Breast epithelium (tissue), 4 donors: ENCODE data around the gene LDLRAD4. TPM values are rescaled to one million over a fixed set of nuclear protein-coding genes. Genes with fewer than 3 reads are reported as not detected.

ENCODE experiments used
- DNase-seq, 2 donors: peaks; one replicate each; pipeline ENCODE4 v3.0.0-alpha.2; 2019; ENCODE audit warnings: low spot score in 2 of 2
- H3K27ac ChIP-seq, 2 donors: fragments of 200-600 bp; sonication (generic) in 1 of 2; one replicate each; pipeline ENCODE4 v1.5.1; 2016 to 2019; ENCODE audit warnings: mild to moderate bottlenecking in 1 of 2
- H3K27me3 ChIP-seq, 2 donors: fragments of 200-600 bp; sonication (generic) in 1 of 2; one replicate each; pipeline versions ENCODE4 v1.5.1 to v1.6.0; 2017 to 2019; ENCODE audit warnings: control low read depth in 1 of 2, mild to moderate bottlenecking in 1 of 2
- H3K36me3 ChIP-seq: fragments of 200-600 bp; one replicate; pipeline ENCODE4 v1.5.1; 2019
- H3K4me1 ChIP-seq, 2 donors: fragments of 200-600 bp; sonication (generic); one replicate each; pipeline ENCODE4 v1.5.1; 2016 to 2019; ENCODE audit warnings: control low read depth in 1 of 2
- H3K4me3 ChIP-seq, 3 donors: fragments of 200-600 bp; sonication (generic); 1 replicate in 2 of 3; 2 replicates in 1 of 3; pipeline ENCODE4 v1.5.1; 2016 to 2019; ENCODE audit warnings: mild to moderate bottlenecking in 3 of 3, moderate library complexity in 2 of 3
- H3K9me3 ChIP-seq, 2 donors: fragments of 200-600 bp; sonication (generic) in 1 of 2; one replicate each; pipeline ENCODE4 v1.5.1; 2016 to 2019; ENCODE audit warnings: control low read depth in 1 of 2
- CTCF ChIP-seq, 3 donors: fragments of 450-650 bp; IDR thresholded peaks; one replicate each; pipeline ENCODE4 v1.5.1; 2016 to 2017; ENCODE audit warnings: antibody characterized with exemption in 3 of 3, mild to moderate bottlenecking in 3 of 3, moderate library complexity in 3 of 3
- POLR2A ChIP-seq: fragments of 450-650 bp; IDR thresholded peaks from one replicate; pipeline ENCODE4 v1.6.1; 2016; ENCODE audit warnings: antibody characterized with exemption, mild to moderate bottlenecking, moderate library complexity
- POLR2AphosphoS5 ChIP-seq, 3 donors: sonication (generic); formaldehyde crosslinking; IDR thresholded peaks; one replicate each; pipeline ENCODE4 v1.6.1; 2017; ENCODE audit warnings: antibody characterized with exemption in 3 of 3
- intact Hi-C: fragments of 100-400 bp; cut with DNase I; formaldehyde crosslinking; loops from one replicate; pipeline ENCODE4 v1.15.1; 2023; ENCODE audit warnings: low total_unique reads
- total RNA-seq, 3 donors: library from RNA; depleted of rRNA; stranded (reverse); fragments of >200 nt; gene quantifications; one replicate each; pipeline ENCODE4 v1.1.0, GENCODE V29; 2016

The LDLRAD4 gene
- total RNA-seq, 3 donors from 2014 or later: 28.5 to 94.3 (median 42.9) TPM

GRCh38 chr18:13573750-13574149, 355.2 kb downstream of the LDLRAD4 start:
- Histone ChIP-seq H3K4me3 (no peak overlapping the region), H3K27ac (no peak overlapping the region), H3K27me3 (no peaks in the 10 kb centered on the region), H3K4me1 (no peaks in the 10 kb centered on the region), H3K9me3 (no peaks in the 10 kb centered on the region), H3K36me3 (no peaks in the 10 kb centered on the region)
- intact Hi-C loops: no loop called here
- DNase-seq: no peak
- TF ChIP-seq POLR2A: no peak
- no peak for TF ChIP-seq POLR2AphosphoS5 (IDR thresholded peaks at IDR 0.05)
- TF ChIP-seq CTCF (IDR thresholded peaks at IDR 0.05): no peak

- intact Hi-C loops: no loop called here
- H3K27ac ChIP-seq: peak overlapping the region in 1 of 2 donors; percentile 61
Measured at GRCh38 chr18:13574355-13574754, 355.8 kb downstream of the LDLRAD4 start.

GRCh38 chr18:13574761-13575160, 356.2 kb downstream of the LDLRAD4 start:
- no peaks in the 10 kb centered on the region for H3K27me3 ChIP-seq
- H3K4me1 ChIP-seq: no peaks in the 10 kb centered on the region
- H3K36me3 ChIP-seq: no peaks in the 10 kb centered on the region
- H3K4me3 ChIP-seq: no peak overlapping the region
- no peak for DNase-seq
- intact Hi-C loops: no loop called here
- H3K27ac ChIP-seq: peak overlapping the region in 1 of 2 donors; percentile 61
- no peak for TF ChIP-seq POLR2AphosphoS5 (IDR thresholded peaks at IDR 0.05)
- no peak for TF ChIP-seq CTCF (IDR thresholded peaks at IDR 0.05)
- no peaks in the 10 kb centered on the region for H3K9me3 ChIP-seq

More at GRCh38 chr18:13574355-13574754, 355.8 kb downstream of the LDLRAD4 start:
- no peaks in the 10 kb centered on the region for H3K9me3 ChIP-seq
- DNase-seq: no peak
- TF ChIP-seq POLR2AphosphoS5 (IDR thresholded peaks at IDR 0.05): no peak
- no peak for TF ChIP-seq POLR2A
- no peak for TF ChIP-seq CTCF (IDR thresholded peaks at IDR 0.05)
- no peaks in the 10 kb centered on the region for H3K36me3 ChIP-seq
- H3K27me3 ChIP-seq: no peaks in the 10 kb centered on the region
- H3K4me3 ChIP-seq: no peak overlapping the region
- H3K4me1 ChIP-seq: no peaks in the 10 kb centered on the region

GRCh38 chr18:13576598-13576997, 358.0 kb downstream of the LDLRAD4 start:
- H3K36me3 ChIP-seq: no peaks in the 10 kb centered on the region
- intact Hi-C loops: no loop called here
- peak overlapping the region in 1 of 2 donors; percentile 41 for H3K27ac ChIP-seq
- no peak for DNase-seq
- no peak overlapping the region for H3K4me3 ChIP-seq
- TF ChIP-seq POLR2AphosphoS5 (IDR thresholded peaks at IDR 0.05) (no peak), POLR2A (no peak), CTCF (IDR thresholded peaks at IDR 0.05) (no peak)
- no peaks in the 10 kb centered on the region for H3K4me1 ChIP-seq
- no peaks in the 10 kb centered on the region for H3K9me3 ChIP-seq
- H3K27me3 ChIP-seq: no peaks in the 10 kb centered on the region

GRCh38 chr18:13577091-13577697, 358.6 kb downstream of the LDLRAD4 start:
- no peaks in the 10 kb centered on the region for H3K36me3 ChIP-seq
- no peaks in the 10 kb centered on the region for H3K9me3 ChIP-seq
- H3K4me3 ChIP-seq: peak overlapping the region in 2 of 3 donors; percentile 2 to 35
- no peak for TF ChIP-seq POLR2AphosphoS5 (IDR thresholded peaks at IDR 0.05)
- no peak for TF ChIP-seq POLR2A
- TF ChIP-seq CTCF (IDR thresholded peaks at IDR 0.05): no peak
- peak overlapping the region in 1 of 2 donors; percentile 66 for H3K27ac ChIP-seq
- no peaks in the 10 kb centered on the region for H3K27me3 ChIP-seq
- DNase-seq: no peak
- intact Hi-C loops: no loop called here
- no peaks in the 10 kb centered on the region for H3K4me1 ChIP-seq
